Activated CD4-positive, alpha-beta memory T cell treated with anti-CD3 and anti-CD28 coated beads, Interleukin-2, amount 10 ng/mL, durations not matched to agents 7 days and 5 days (primary cell): ENCODE data around the gene FAM186B. TPM values are rescaled to one million over a fixed set of nuclear protein-coding genes. Genes with fewer than 3 reads are reported as not detected.

Experiments used
- CTCF ChIA-PET: fragments of 350-600 bp; sonication (Branson Sonifier 250); formaldehyde crosslinking; loops from one replicate; lab custom pipeline; 2021; ENCODE audit warnings: antibody characterized with exemption, inconsistent platforms; lab: Charles Lee
- POLR2A ChIA-PET: fragments of 350-600 bp; sonication (Branson Sonifier 250); formaldehyde crosslinking; loops from one replicate; lab custom pipeline; 2021; ENCODE audit warnings: antibody characterized with exemption; lab: Charles Lee
- DNase-seq: peaks from one replicate; pipeline ENCODE4 v3.0.0-alpha.2; 2020
- H3K27ac Mint-ChIP-seq: one replicate; pipeline ENCODE4 v1.8.0; 2021; ENCODE audit warnings: mild to moderate bottlenecking, mixed read lengths
- H3K27me3 Mint-ChIP-seq: one replicate; pipeline ENCODE4 v1.8.0; 2021; ENCODE audit warnings: mixed read lengths
- H3K36me3 Mint-ChIP-seq: one replicate; pipeline ENCODE4 v1.8.0; 2021; ENCODE audit warnings: low read depth, mixed read lengths
- H3K4me1 Mint-ChIP-seq: one replicate; pipeline ENCODE4 v1.8.0; 2021; ENCODE audit warnings: mixed read lengths
- H3K4me3 Mint-ChIP-seq: one replicate; pipeline ENCODE4 v1.8.0; 2021; ENCODE audit warnings: mild to moderate bottlenecking, mixed read lengths
- H3K9me3 Mint-ChIP-seq: one replicate; pipeline ENCODE4 v1.8.0; 2021; ENCODE audit warnings: mixed read lengths
- total RNA-seq, 2 experiments: library from RNA; stranded (reverse); gene quantifications; one replicate each; pipeline ENCODE4 v1.2.3, GENCODE V29; 2021

FAM186B gene
- total RNA-seq, 2 experiments from 2014 or later, result not detected

- Mint-ChIP-seq H3K27me3 (peaks cover 35% of the 10 kb centered on the region), H3K36me3 (no peaks in the 10 kb centered on the region), H3K4me3 (no peak overlapping the region), H3K4me1 (peaks cover 8% of the 10 kb centered on the region), H3K27ac (no peak overlapping the region), H3K9me3 (no peaks in the 10 kb centered on the region)
- POLR2A ChIA-PET, result interaction anchor here (0.7 to 9.5 kb wide), 5 partner anchors 12 to 283 kb away, joined by 3 to 76 read pairs (median 5); partner anchors contain the start of genes KCNH3 and MCRS1
- CTCF ChIA-PET, result interaction anchor here (0.6 to 3.6 kb wide), 9 partner anchors 8 to 294 kb away, joined by 3 to 45 read pairs (median 5); partner anchors contain the start of gene MCRS1
- no peak for DNase-seq
Observed at GRCh38 chr12:49552899-49553298, 52.5 kb downstream of the FAM186B start.

GRCh38 chr12:49552425-49552824 is 53.0 kb downstream of the FAM186B start:
- no peak for DNase-seq
- ChIA-PET POLR2A (interaction anchor here (0.7 to 9.5 kb wide), 4 partner anchors 13 to 282 kb away, joined by 3 to 76 read pairs (median 4); partner anchors contain the start of gene MCRS1), CTCF (interaction anchor here (0.8 to 3.6 kb wide), 8 partner anchors 9 to 195 kb away, joined by 3 to 45 read pairs (median 5); partner anchors contain the start of gene MCRS1)
- Mint-ChIP-seq H3K27me3 (peaks cover 39% of the 10 kb centered on the region), H3K27ac (no peak overlapping the region), H3K36me3 (no peaks in the 10 kb centered on the region), H3K4me1 (peaks cover 8% of the 10 kb centered on the region), H3K9me3 (no peaks in the 10 kb centered on the region), H3K4me3 (no peak overlapping the region)

GRCh38 chr12:49552014-49552413 is 53.4 kb downstream of the FAM186B start:
- no peak for DNase-seq
- H3K4me3 Mint-ChIP-seq, result no peak overlapping the region
- H3K36me3 Mint-ChIP-seq, result no peaks in the 10 kb centered on the region
- CTCF ChIA-PET, result interaction anchor here (0.6 to 3.6 kb wide), 5 partner anchors 12 to 194 kb away, joined by 3 to 23 read pairs (median 4); partner anchors contain the start of gene MCRS1
- peaks cover 8% of the 10 kb centered on the region for H3K4me1 Mint-ChIP-seq
- no peaks in the 10 kb centered on the region for H3K9me3 Mint-ChIP-seq
- no peak overlapping the region for H3K27ac Mint-ChIP-seq
- peaks cover 43% of the 10 kb centered on the region for H3K27me3 Mint-ChIP-seq
- POLR2A ChIA-PET, result interaction anchor here (0.9 to 9.5 kb wide), 2 partner anchors 13 to 29 kb away, joined by 3 to 76 read pairs; partner anchors contain the start of gene MCRS1

- ChIA-PET CTCF (interaction anchor here (0.8 to 1.7 kb wide), 3 partner anchors 14 to 30 kb away, joined by 3 to 4 read pairs (median 3); no protein-coding TSS in a partner anchor), POLR2A (interaction anchor here (0.6 to 9.5 kb wide), 2 partner anchors 14 to 36 kb away, joined by 3 to 76 read pairs; partner anchors contain the start of gene MCRS1)
- Mint-ChIP-seq H3K27me3 (peaks cover 48% of the 10 kb centered on the region), H3K4me3 (no peak overlapping the region), H3K9me3 (no peaks in the 10 kb centered on the region), H3K36me3 (no peaks in the 10 kb centered on the region), H3K27ac (no peak overlapping the region), H3K4me1 (peaks cover 3% of the 10 kb centered on the region)
- no peak for DNase-seq
Observed at GRCh38 chr12:49550693-49551252, 54.7 kb downstream of the FAM186B start.

GRCh38 chr12:49549735-49550692 is 55.4 kb downstream of the FAM186B start:
- H3K4me3 Mint-ChIP-seq, result no peak overlapping the region
- POLR2A ChIA-PET, result interaction anchor here (0.6 to 9.5 kb wide), 2 partner anchors 15 to 37 kb away, joined by 3 to 76 read pairs; partner anchors contain the start of gene MCRS1

GRCh38 chr12:49548822-49549648 is 56.4 kb downstream of the FAM186B start:
- Mint-ChIP-seq H3K36me3 (no peaks in the 10 kb centered on the region), H3K4me1 (peaks cover 3% of the 10 kb centered on the region), H3K9me3 (no peaks in the 10 kb centered on the region), H3K27me3 (peaks cover 57% of the 10 kb centered on the region), H3K4me3 (peak overlapping the region; percentile 27), H3K27ac (no peak overlapping the region)
- ChIA-PET POLR2A (interaction anchor here (9.5 kb wide), 1 partner anchor 16 kb away, joined by 76 read pairs; the partner anchor contains the start of gene MCRS1), CTCF (interaction anchor here (1.0 kb wide), 1 partner anchor 190 kb away, joined by 3 read pairs; no protein-coding TSS in a partner anchor)
- DNase-seq, result no peak

More at GRCh38 chr12:49549735-49550692, 55.4 kb downstream of the FAM186B start:
- Mint-ChIP-seq H3K27ac (no peak overlapping the region), H3K9me3 (no peaks in the 10 kb centered on the region), H3K4me1 (peaks cover 3% of the 10 kb centered on the region), H3K36me3 (no peaks in the 10 kb centered on the region), H3K27me3 (peaks cover 51% of the 10 kb centered on the region)
- CTCF ChIA-PET, result interaction anchor here (0.8 to 1.7 kb wide), 3 partner anchors 15 to 191 kb away, joined by 3 to 4 read pairs (median 3); no protein-coding TSS in a partner anchor
- DNase-seq, result no peak

GRCh38 chr12:49548481-49548821 is 57.0 kb downstream of the FAM186B start:
- no peak for DNase-seq
- no peaks in the 10 kb centered on the region for H3K36me3 Mint-ChIP-seq
- H3K27ac Mint-ChIP-seq, result no peak overlapping the region
- peak overlapping the region; percentile 27 for H3K4me3 Mint-ChIP-seq
- CTCF ChIA-PET, result no interaction called here
- H3K9me3 Mint-ChIP-seq, result no peaks in the 10 kb centered on the region
- POLR2A ChIA-PET, result interaction anchor here (9.5 kb wide), 1 partner anchor 17 kb away, joined by 76 read pairs; the partner anchor contains the start of gene MCRS1
- H3K4me1 Mint-ChIP-seq, result peaks cover 5% of the 10 kb centered on the region
- peaks cover 58% of the 10 kb centered on the region for H3K27me3 Mint-ChIP-seq

- DNase-seq, result no peak
- ChIA-PET POLR2A (interaction anchor here (1.2 kb wide), 1 partner anchor 14 kb away, joined by 3 read pairs; no protein-coding TSS in a partner anchor), CTCF (interaction anchor here (1.1 to 1.4 kb wide), 2 partner anchors 33 to 34 kb away, joined by 3 read pairs; no protein-coding TSS in a partner anchor)
- Mint-ChIP-seq H3K9me3 (no peaks in the 10 kb centered on the region), H3K36me3 (no peaks in the 10 kb centered on the region), H3K4me1 (peaks cover 8% of the 10 kb centered on the region), H3K27me3 (peaks cover 52% of the 10 kb centered on the region), H3K4me3 (no peak overlapping the region), H3K27ac (no peak overlapping the region)
Observed at GRCh38 chr12:49547090-49547690, 58.2 kb downstream of the FAM186B start.

- no peak overlapping the region for H3K4me3 Mint-ChIP-seq
- no peak overlapping the region for H3K27ac Mint-ChIP-seq
- peaks cover 47% of the 10 kb centered on the region for H3K27me3 Mint-ChIP-seq
- ChIA-PET CTCF (interaction anchor here (1.1 to 1.4 kb wide), 2 partner anchors 33 to 34 kb away, joined by 3 read pairs; no protein-coding TSS in a partner anchor), POLR2A (interaction anchor here (1.2 kb wide), 1 partner anchor 15 kb away, joined by 3 read pairs; no protein-coding TSS in a partner anchor)
- H3K9me3 Mint-ChIP-seq, result no peaks in the 10 kb centered on the region
- H3K36me3 Mint-ChIP-seq, result no peaks in the 10 kb centered on the region
- DNase-seq, result no peak
- H3K4me1 Mint-ChIP-seq, result peaks cover 8% of the 10 kb centered on the region
Observed at GRCh38 chr12:49546481-49546880, 59.0 kb downstream of the FAM186B start.

- Mint-ChIP-seq H3K36me3 (no peaks in the 10 kb centered on the region), H3K27ac (no peak overlapping the region), H3K4me1 (peaks cover 8% of the 10 kb centered on the region), H3K27me3 (peaks cover 49% of the 10 kb centered on the region), H3K4me3 (no peak overlapping the region), H3K9me3 (no peaks in the 10 kb centered on the region)
- no peak for DNase-seq
- ChIA-PET CTCF (interaction anchor here (1.1 kb wide), 1 partner anchor 35 kb away, joined by 3 read pairs; no protein-coding TSS in a partner anchor), POLR2A (interaction anchor here (0.8 kb wide), 1 partner anchor 179 kb away, joined by 3 read pairs; the partner anchor contains the start of gene SPATS2)
Observed at GRCh38 chr12:49545815-49546214, 59.6 kb downstream of the FAM186B start.
